Activated T-cell treated with anti-CD3 and anti-CD28 coated beads, Interleukin-2, amount 50 U/mL, for 4 hours (primary cell): ENCODE measurements around the gene FBRSL1. TPM values are rescaled to one million over a fixed set of nuclear protein-coding genes. Genes with fewer than 3 reads are reported as not detected.
"Not testable (repeated sequence)": the region's sequence is repeated elsewhere in the genome, so short reads cannot be mapped to it uniquely, and the experiment has no call there.

Source experiments
- ATAC-seq, 2 donors: fragments of 200-7000 bp; cut with Tn5 transposase; one replicate each; pipeline ENCODE4 v1.10.0; 2021
- DNase-seq: peaks from one replicate; pipeline ENCODE4 v3.0.0-alpha.2; 2020
- H3K27me3 Mint-ChIP-seq: one replicate; pipeline ENCODE4 v1.8.0; 2021; ENCODE audit warnings: low read depth, mixed read lengths
- H3K36me3 Mint-ChIP-seq: one replicate; pipeline ENCODE4 v1.8.0; 2022; ENCODE audit warnings: mixed read lengths; ENCODE audit not compliant: insufficient read depth
- H3K4me1 Mint-ChIP-seq: one replicate; pipeline ENCODE4 v1.8.0; 2021; ENCODE audit warnings: low read depth, mixed read lengths
- H3K4me3 Mint-ChIP-seq: one replicate; pipeline ENCODE4 v1.8.0; 2021; ENCODE audit warnings: mild to moderate bottlenecking, moderate library complexity, mixed read lengths
- H3K9me3 Mint-ChIP-seq: one replicate; pipeline ENCODE4 v1.8.0; 2021; ENCODE audit warnings: mixed read lengths
- total RNA-seq, 3 donors: library from RNA; stranded (reverse); gene quantifications; one replicate each; pipeline ENCODE4 v1.2.1, GENCODE V29; 2021

Gene FBRSL1
- total RNA-seq: 100 to 1,000 TPM in 2 of 3 donors, 10 to 100 TPM in 1; 95.8 to 112 (median 104) TPM

DNA sequence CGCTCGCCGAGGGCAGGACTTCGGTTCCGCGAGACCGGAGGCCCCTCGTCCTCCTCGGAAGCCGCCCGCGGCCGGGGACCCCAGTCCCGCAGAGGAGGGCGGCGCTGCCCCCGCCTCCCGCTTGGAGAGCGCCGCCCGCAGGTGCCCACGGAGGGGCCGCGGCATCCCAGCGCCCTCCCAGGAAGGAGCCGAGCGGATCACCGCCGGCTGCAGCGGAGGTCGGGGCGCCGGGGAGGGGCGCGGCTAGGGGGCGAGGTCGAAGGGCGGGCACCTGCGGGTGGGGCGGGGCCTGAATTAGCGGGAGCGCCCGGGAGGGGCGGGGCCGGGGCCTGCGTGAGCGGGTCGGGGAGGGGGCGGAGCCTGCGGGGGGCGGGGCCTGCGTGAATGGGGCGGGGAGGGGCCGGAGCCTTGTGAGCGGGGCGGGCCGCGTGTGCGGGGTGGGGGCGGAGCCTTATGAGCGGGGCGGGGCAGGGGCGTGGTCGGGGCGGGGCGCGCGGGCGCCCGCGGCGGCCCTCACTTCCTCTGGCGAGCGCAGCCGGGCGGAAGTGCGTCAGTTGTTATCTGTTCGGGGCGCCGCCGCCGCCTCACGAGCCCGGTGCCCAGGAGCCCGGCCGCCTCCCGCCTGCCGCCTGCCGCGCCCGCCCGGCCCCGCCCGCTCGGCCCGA is at the start of gene FBRSL1:
Gene FBRSL1, plus strand, starts transcription at position 550 of the 665 bp plus-strand sequence.
- Mint-ChIP-seq H3K27me3 (no peaks in the 10 kb centered on the region), H3K4me3 (peak within 1 kb of the TSS; percentile 87), H3K36me3 (peaks cover 3% of the 10 kb centered on the region), H3K9me3 (no peaks in the 10 kb centered on the region), H3K4me1 (peaks cover 66% of the 10 kb centered on the region)
- DNase-seq (peak; percentile 94), ATAC-seq (peak; percentile 71 to 79)

- H3K27me3 Mint-ChIP-seq, ATAC-seq, H3K4me3 Mint-ChIP-seq, H3K36me3 Mint-ChIP-seq, DNase-seq, H3K9me3 Mint-ChIP-seq: not testable (repeated sequence)
- H3K4me1 Mint-ChIP-seq: peaks cover 60% of the 10 kb centered on the region
These were observed 49.5 kb upstream of the FBRSL1 start for GRCh38 chr12:132440420-132440819.

- H3K4me3 Mint-ChIP-seq: no peak overlapping the region
These were observed 47.8 kb upstream of the FBRSL1 start for GRCh38 chr12:132441871-132442863.

DNA sequence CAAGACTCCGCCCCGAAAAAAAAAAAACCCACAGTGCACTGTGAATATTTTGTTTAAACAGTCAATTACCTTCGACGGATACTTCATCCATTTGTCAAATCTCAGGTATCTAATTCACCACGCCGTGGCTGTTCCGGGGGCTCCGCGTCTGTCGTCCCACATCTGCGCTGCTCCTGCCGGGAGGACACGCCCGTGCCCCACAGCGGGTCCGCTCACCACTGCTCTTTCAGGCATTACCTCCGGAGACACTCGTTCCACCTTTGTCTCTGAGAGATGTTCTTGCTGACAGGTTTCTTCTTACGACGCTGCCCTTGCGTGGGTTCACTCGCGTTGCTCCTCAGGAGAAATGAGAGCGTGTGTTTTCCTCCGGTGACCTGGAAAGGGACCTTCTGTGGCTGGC is 46.9 kb upstream of the FBRSL1 start:
- DNase-seq: no peak
- ATAC-seq: no peak
- no peaks in the 10 kb centered on the region for H3K27me3 Mint-ChIP-seq
- no peaks in the 10 kb centered on the region for H3K9me3 Mint-ChIP-seq
- H3K4me1 Mint-ChIP-seq: peaks cover 56% of the 10 kb centered on the region
- H3K4me3 Mint-ChIP-seq: peak overlapping the region; percentile 24
- no peaks in the 10 kb centered on the region for H3K36me3 Mint-ChIP-seq

More at GRCh38 chr12:132441871-132442863, 47.8 kb upstream of the FBRSL1 start:
- DNase-seq: no peak
- Mint-ChIP-seq H3K36me3 (no peaks in the 10 kb centered on the region), H3K27me3 (no peaks in the 10 kb centered on the region), H3K4me1 (peaks cover 60% of the 10 kb centered on the region), H3K9me3 (no peaks in the 10 kb centered on the region)
- no peak for ATAC-seq

DNA sequence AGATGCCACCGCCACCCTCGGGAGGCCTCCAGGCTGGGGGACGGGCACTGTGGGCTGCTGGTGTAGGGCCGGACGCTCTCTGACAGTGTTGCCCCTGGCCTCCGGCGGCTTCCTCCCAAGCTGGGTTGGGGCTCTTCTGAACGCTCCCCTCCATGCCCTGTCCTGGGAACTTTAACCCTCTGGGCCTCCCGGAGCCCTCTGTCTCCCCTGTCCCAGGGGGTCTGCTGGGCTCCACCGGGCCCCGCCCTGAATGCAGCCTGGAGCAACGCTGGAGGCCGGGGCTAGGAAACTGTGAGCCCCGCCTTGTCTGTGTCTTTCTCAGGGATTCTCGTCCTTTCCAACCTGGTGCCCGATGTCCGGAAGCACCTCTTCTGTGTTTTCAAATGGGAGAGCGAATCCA is 45.7 kb upstream of the FBRSL1 start:
- no peaks in the 10 kb centered on the region for H3K27me3 Mint-ChIP-seq
- H3K4me1 Mint-ChIP-seq: peaks cover 54% of the 10 kb centered on the region
- H3K36me3 Mint-ChIP-seq: no peaks in the 10 kb centered on the region
- H3K4me3 Mint-ChIP-seq: peak overlapping the region; percentile 89
- H3K9me3 Mint-ChIP-seq: no peaks in the 10 kb centered on the region
- ATAC-seq (no peak), DNase-seq (no peak)

DNA sequence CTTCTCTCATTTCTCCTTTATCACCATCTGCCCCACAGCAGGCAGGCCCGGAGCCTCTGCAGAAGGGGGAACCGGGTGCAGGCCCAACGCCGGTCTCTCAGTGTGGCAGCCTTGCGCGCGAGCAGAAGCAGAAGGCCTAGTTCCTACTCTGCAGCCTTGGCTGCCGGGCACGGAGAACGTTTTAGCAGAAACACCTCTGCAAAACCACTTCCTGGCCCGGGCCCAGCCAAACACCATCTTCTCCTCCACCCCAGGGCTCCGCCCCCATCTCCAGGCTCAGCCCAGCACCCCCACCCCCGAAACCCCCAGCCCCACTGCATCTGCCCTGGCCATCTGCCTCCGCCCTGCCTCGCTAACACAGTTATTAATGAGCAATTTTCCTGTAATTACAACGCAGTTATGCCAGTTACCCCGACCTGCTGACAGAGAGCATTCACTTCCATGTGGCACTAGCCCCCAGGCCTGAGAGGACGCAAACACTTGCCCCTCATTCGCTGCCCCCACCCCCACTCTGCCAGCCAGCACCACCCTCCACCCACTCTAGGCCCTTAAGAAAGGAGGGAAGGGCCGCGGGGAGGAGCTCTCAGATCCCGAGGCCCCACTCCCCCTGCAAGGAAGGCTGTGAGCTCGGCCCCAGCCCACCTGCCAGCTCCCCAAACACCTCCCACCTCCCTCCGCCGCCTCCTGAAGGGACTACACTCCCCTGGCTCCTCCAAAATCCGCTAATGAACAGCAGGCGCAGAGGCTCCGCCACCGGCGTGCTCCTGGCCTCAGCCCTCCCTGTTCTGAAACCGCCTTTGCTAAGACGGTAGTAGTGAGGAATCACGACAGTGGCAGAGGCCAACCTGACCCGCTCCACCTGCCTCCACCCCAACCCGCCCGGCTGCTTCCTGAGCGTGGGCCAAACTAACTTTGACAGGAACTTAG is 44.7 kb upstream of the FBRSL1 start:
- H3K36me3 Mint-ChIP-seq: no peaks in the 10 kb centered on the region

GRCh38 chr12:132445884-132446632 is 43.9 kb upstream of the FBRSL1 start:
- H3K4me3 Mint-ChIP-seq: peak overlapping the region; percentile 89
- H3K9me3 Mint-ChIP-seq: no peaks in the 10 kb centered on the region
- no peaks in the 10 kb centered on the region for H3K27me3 Mint-ChIP-seq
- ATAC-seq (peak in 1 of 2 donors; percentile 26), DNase-seq (peak; percentile 61)
- H3K4me1 Mint-ChIP-seq: peaks cover 50% of the 10 kb centered on the region
- no peaks in the 10 kb centered on the region for H3K36me3 Mint-ChIP-seq

More for the DNA sequence above, 44.7 kb upstream of the FBRSL1 start:
- Mint-ChIP-seq H3K9me3 (no peaks in the 10 kb centered on the region), H3K4me1 (peaks cover 52% of the 10 kb centered on the region), H3K27me3 (no peaks in the 10 kb centered on the region), H3K4me3 (peak overlapping the region; percentile 89)
- DNase-seq (peak; percentile 71), ATAC-seq (peak; percentile 87 to 91)

DNA sequence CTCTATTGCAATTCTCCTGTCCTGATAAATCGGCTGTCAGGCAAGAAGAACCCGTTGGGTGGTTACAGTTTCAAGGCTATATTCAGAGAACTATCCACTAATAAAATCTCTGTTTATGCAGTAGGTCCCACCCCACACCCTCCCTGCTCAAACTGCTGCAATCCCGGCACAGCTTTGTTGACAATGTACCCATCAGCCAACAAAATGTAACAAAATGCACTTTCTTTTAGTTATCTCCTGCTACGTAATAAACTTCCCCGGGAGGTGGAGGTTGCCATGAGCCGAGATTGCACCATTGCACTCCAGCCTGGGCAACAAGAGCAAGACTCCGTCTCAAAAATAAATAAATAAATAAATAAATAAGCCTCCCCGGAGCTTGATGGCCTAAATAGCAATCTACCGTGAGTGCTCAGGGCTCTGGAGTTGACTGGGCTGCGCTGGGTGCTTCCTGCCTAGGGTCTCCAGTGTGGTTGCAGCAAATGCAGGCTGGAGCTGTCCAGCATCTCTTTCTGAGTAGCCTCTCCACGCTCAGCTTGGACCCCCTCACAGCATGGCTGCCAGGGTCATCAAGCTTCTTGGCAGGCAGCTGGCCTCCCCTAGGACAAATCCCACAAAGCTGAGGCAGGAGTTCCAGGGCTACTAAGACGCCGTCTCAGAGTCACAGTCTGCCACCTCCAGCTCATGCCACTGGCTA is 43.2 kb upstream of the FBRSL1 start:
- Mint-ChIP-seq H3K4me1 (peaks cover 51% of the 10 kb centered on the region), H3K4me3 (peak overlapping the region; percentile 89), H3K9me3 (no peaks in the 10 kb centered on the region), H3K36me3 (no peaks in the 10 kb centered on the region), H3K27me3 (no peaks in the 10 kb centered on the region)
- DNase-seq (no peak), ATAC-seq (no peak)

- Mint-ChIP-seq H3K4me3 (no peak overlapping the region), H3K27me3 (peaks cover under 1% of the 10 kb centered on the region), H3K4me1 (peaks cover 51% of the 10 kb centered on the region), H3K9me3 (no peaks in the 10 kb centered on the region), H3K36me3 (no peaks in the 10 kb centered on the region)
- no peak for ATAC-seq
- no peak for DNase-seq
These were observed 42.6 kb upstream of the FBRSL1 start for GRCh38 chr12:132447327-132447720.

DNA sequence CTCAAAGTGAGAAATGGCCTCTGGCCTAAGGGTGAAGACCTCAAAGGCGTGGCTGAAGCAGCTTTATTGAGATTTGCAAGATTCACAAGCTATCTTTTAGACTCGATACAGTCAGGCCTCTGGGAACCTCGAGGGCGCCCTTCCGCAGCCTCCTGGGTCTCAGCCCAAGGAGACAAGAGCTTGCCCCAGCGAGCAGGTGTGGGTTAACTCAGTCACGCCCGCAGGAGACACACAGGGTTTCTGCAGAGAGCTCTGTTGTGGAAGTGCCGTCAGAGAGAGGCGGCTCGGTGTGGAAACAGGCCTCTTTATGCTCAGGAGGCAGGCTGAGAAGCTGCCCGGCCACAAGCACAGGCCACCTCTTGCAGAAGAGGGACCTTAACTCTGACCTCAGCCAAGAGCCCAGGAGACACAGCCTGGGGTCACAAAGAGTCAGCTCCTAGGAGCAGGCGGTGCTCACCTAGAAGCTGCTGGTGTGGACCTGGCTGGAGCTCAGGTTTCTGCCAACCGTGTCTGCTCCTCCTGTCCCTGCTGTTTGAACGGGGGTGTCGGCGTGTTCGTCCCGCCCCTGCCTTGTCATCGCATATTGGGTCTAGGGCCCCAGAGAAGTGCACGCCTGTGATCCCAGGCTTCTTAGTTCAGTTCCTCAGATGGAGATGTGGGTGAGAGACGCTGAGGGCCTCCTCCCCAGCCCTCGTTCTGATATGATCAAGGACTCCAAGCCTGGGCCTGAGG is 42.1 kb upstream of the FBRSL1 start:
- DNase-seq: no peak

GRCh38 chr12:132448463-132448820 is 41.5 kb upstream of the FBRSL1 start:
- no peak for ATAC-seq
- Mint-ChIP-seq H3K9me3 (no peaks in the 10 kb centered on the region), H3K27me3 (peaks cover 2% of the 10 kb centered on the region), H3K36me3 (no peaks in the 10 kb centered on the region), H3K4me3 (no peak overlapping the region), H3K4me1 (peaks cover 44% of the 10 kb centered on the region)
- DNase-seq: no peak

More for the DNA sequence above, 42.1 kb upstream of the FBRSL1 start:
- no peak overlapping the region for H3K4me3 Mint-ChIP-seq
- ATAC-seq: no peak
- no peaks in the 10 kb centered on the region for H3K36me3 Mint-ChIP-seq
- H3K4me1 Mint-ChIP-seq: peaks cover 48% of the 10 kb centered on the region
- H3K9me3 Mint-ChIP-seq: no peaks in the 10 kb centered on the region
- H3K27me3 Mint-ChIP-seq: peaks cover 2% of the 10 kb centered on the region

GRCh38 chr12:132449565-132450417 is 40.2 kb upstream of the FBRSL1 start:
- DNase-seq: no peak
- peaks cover 2% of the 10 kb centered on the region for H3K27me3 Mint-ChIP-seq
- H3K9me3 Mint-ChIP-seq: no peaks in the 10 kb centered on the region
- H3K4me3 Mint-ChIP-seq: peak overlapping the region; percentile 1
- H3K4me1 Mint-ChIP-seq: peaks cover 30% of the 10 kb centered on the region
- ATAC-seq: no peak
- no peaks in the 10 kb centered on the region for H3K36me3 Mint-ChIP-seq
